OCI-LY7 (cell line): ENCODE data around the gene SHROOM2.

ENCODE experiments used
- EZH2phosphoT487 ChIP-seq: fragments of 200-600 bp; sonication (generic); IDR thresholded peaks from 2 replicates; pipeline ENCODE4 v1.6.1; 2018; ENCODE audit warnings: low read depth, borderline replicate concordance, mild to moderate bottlenecking, mixed run types, antibody characterized with exemption, low read length, moderate library complexity, mixed read lengths
- TF ChIP-seq, protein P1 (sequence below): fragments of 200-600 bp; sonication (generic); conservative IDR thresholded peaks from 2 replicates; pipeline ENCODE4 v1.5.1; 2014; ENCODE audit warnings: mild to moderate bottlenecking, antibody characterized with exemption, low read length, moderate library complexity, mixed read lengths

GRCh38 chrX:9876201-9876600 lies 90.0 kb downstream of the SHROOM2 start:
- TF ChIP-seq, protein P1, sequence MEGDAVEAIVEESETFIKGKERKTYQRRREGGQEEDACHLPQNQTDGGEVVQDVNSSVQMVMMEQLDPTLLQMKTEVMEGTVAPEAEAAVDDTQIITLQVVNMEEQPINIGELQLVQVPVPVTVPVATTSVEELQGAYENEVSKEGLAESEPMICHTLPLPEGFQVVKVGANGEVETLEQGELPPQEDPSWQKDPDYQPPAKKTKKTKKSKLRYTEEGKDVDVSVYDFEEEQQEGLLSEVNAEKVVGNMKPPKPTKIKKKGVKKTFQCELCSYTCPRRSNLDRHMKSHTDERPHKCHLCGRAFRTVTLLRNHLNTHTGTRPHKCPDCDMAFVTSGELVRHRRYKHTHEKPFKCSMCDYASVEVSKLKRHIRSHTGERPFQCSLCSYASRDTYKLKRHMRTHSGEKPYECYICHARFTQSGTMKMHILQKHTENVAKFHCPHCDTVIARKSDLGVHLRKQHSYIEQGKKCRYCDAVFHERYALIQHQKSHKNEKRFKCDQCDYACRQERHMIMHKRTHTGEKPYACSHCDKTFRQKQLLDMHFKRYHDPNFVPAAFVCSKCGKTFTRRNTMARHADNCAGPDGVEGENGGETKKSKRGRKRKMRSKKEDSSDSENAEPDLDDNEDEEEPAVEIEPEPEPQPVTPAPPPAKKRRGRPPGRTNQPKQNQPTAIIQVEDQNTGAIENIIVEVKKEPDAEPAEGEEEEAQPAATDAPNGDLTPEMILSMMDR: no peak
- TF ChIP-seq EZH2phosphoT487: no peak
